Heart left ventricle (tissue), 13 donors: ENCODE measurements around the gene RFXANK.

ENCODE experiments used
- POLR2A ChIP-seq, 2 donors: fragments of 450-650 bp; IDR thresholded peaks; one replicate each; pipeline ENCODE4 v1.6.1; 2017; ENCODE audit warnings: antibody characterized with exemption in 2 of 2, mild to moderate bottlenecking in 2 of 2, moderate library complexity in 2 of 2
- TF ChIP-seq, protein P1 (sequence below), 12 donors: fragments of 200-600 bp; sonication (generic) in 4 of 12; IDR thresholded peaks; one replicate each; pipeline versions ENCODE4 v1.5.0 to v1.8.0; 2018 to 2022; ENCODE audit warnings: antibody characterized with exemption in 12 of 12, mild to moderate bottlenecking in 5 of 12
- donor health status: ischemic (EF 13 %, LVEDD 7.1; RV severe dilation, severe dysfunction).
- donor health status: DM: no; HTN: yes; CAD: no.
- donor health status: DM: no; HTN: no; CAD: no.
- donor health status: ischemic (EF 25% LVEDD 6.9; RV normal size, moderate dysfunction).
- donor health status: ischemic (EF 25% LVEDD 5.7; RV mildly dilated, moderate dysfunction).
- donor health status: ischemic (EF 35%, LVEDD 5.7; RV mildly dilated, moderate dysfunction).
- donor health status: nonischemic (EF 11% LVEDD 7.7; RV severe dilation, severe dysfunction).
- donor health status: DM: yes; HTN: yes; CAD: no.
- donor health status: PGD.
- donor health status: ischemic (EF 29% LVEDD 5.4; RV normal size, mild dysfunction).
- donor health status: nonischemic (EF 23%, LVEDD 6.1; RV moderate dilation, normal function).

DNA sequence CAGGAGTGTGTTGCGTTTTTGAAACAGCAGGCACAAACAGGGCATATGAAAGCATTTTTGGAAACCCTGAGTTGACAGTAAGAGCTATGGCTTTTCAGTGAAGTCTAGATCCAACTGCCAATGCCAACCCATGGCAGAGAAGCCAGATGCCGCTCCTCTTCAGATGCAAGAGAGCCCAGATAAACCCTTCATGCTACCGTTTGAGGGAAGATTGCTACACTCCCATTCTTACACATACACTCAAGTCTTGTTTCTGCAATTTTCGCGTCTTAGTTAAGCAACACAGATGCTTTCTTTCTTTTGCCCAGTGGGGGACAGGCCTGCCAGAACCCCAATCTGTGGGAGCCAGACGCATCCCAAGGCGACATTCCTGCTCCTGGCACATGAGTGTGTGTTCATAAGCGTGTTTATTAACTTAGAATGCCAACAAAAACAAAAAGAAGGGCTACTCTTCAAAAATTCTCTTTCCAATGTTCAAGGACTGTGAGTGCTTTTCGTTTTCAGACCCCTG is 10.5 kb upstream of the RFXANK start:
- TF ChIP-seq, protein P1, sequence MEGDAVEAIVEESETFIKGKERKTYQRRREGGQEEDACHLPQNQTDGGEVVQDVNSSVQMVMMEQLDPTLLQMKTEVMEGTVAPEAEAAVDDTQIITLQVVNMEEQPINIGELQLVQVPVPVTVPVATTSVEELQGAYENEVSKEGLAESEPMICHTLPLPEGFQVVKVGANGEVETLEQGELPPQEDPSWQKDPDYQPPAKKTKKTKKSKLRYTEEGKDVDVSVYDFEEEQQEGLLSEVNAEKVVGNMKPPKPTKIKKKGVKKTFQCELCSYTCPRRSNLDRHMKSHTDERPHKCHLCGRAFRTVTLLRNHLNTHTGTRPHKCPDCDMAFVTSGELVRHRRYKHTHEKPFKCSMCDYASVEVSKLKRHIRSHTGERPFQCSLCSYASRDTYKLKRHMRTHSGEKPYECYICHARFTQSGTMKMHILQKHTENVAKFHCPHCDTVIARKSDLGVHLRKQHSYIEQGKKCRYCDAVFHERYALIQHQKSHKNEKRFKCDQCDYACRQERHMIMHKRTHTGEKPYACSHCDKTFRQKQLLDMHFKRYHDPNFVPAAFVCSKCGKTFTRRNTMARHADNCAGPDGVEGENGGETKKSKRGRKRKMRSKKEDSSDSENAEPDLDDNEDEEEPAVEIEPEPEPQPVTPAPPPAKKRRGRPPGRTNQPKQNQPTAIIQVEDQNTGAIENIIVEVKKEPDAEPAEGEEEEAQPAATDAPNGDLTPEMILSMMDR (IDR thresholded peaks at IDR 0.05): no peak
- TF ChIP-seq POLR2A (IDR thresholded peaks at IDR 0.05): no peak
